GM19351 (cell line): ENCODE measurements around the gene ISG20L2.

Source experiments
- ATAC-seq: cut with Tn5 transposase; IDR thresholded peaks from one replicate; pipeline ENCODE4 v1.9.1; 2021; ENCODE audit warnings: mild to moderate bottlenecking, moderate library complexity; ENCODE audit not compliant: unreplicated experiment

ISG20L2 gene

DNA sequence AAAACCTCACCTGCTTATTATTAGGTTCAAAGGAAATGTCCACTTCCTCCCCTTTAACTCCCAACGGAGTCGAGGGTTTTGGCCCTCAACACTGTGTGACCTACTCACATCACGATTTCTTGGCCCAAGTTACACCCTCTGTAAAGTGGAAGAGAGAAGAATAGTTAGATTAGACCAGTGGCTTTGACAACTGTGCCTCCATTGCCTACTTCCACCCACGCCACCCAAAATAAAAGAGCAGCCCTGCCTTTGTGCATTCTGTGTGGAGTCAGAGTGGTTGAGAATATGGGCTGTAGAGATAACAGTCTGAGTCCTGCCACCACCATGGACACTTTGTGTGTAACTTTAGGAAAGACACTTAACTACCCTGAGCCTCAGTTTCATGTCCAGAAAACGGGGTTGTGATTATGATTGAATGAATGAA, 27.0 kb upstream of the ISG20L2 start:
- ATAC-seq: no peak

DNA sequence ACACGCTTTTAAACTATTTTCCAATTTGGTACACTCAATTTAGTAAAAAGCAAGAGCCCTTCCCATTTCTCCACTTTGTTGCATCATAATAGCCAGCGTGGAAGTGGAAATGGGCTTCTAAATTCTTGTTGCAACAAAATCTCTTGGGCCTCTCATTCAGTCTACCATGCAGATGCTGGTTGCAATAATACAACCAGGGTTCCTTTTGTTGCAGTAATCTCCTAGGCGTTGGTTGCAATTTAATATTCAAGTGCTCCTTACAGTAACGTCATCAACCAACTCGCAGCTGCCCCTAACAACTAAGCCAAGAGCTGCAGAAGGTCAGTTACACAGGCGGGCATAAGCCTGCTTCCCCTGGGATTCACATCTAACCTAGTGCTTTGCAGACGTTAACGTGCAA, 25.7 kb upstream of the ISG20L2 start:
- ATAC-seq: no peak

DNA sequence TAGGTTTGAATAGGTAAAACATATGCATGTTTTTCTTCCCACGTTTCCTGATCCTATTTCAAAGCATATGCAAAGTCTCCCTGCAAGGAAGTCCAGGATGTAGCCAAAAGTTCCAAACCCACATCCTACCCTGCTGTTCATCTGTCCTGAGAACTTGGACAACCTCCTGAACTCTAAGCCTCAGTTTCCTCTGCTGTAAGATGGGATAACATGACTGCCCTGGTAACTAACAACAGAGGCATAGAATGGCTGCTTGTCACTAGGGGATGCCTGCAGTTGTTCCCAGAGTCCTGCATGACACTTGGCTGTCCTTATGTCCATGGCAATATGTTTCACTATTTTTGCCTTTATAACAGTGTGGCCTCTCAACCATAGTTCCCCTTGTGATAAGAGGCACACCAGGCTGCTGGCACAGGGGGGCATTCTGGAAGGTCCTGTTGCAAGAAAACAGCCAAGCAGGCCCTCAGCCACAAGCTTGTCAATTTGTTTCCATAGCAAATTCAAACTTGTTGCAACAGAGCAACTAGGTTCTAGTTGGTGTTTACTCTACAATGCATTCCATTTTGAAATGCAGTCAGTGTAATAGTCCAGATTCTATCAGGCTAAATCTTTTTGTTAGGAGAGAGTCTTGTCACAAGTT, 24.4 kb upstream of the ISG20L2 start:
- ATAC-seq: no peak

DNA sequence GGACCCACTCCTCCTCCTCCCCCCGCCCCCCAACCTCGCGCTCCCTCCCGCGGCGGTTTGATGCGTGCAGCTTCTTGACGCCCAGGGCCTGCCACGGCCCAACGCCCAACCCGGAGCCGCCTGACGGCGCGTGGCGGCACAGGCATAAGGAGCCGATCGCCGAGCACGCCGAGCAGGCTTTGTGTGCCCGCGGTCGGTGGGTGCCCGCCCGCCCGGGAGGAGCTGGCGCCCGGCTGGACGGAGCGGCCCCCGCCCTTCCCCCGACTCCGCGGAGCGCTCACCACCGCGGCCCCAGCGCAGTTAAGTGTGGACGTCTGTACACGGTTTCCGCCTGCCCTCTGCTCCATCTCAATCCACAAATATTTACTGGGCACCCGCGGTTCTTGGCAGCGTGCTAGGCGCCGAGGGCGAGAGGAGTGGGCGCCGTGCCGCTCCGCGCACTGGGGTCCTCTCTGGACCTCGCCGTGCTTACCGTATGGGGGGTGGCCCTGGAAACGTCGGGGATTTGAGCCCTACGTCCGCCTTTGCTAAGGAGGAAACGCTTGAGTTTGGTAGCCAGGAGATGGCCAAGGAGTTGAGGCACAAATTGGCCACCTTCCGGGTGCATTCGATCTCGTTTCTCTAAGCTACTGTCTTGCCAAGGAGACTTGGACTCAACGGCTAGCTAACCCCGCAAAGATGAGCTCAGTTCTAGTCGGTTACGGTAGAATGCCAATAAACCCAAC, 23.4 kb upstream of the ISG20L2 start:
- ATAC-seq: peak; percentile 57

DNA sequence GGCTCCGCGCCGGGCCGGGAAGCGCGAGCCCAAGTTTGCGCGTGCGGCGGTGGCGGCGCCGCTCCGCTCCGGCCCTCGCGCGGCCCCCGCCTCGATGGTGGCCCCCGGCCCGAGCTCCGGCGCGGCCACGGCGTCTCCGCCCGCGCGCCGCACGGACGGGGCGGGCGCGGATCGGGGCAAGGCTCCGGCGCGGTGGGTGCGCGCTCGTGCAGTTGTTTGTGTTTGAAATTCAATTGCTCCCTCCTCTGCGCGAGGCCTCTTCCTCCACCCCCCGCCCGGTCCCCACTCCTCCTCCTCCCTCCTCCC, 22.8 kb upstream of the ISG20L2 start, which contains the start of gene HDGF:
HDGF (minus strand) TSS at position 225 of the 306 bp plus-strand sequence. CDS start 246 bp downstream, outside the sequence.
- ATAC-seq: no peak

DNA sequence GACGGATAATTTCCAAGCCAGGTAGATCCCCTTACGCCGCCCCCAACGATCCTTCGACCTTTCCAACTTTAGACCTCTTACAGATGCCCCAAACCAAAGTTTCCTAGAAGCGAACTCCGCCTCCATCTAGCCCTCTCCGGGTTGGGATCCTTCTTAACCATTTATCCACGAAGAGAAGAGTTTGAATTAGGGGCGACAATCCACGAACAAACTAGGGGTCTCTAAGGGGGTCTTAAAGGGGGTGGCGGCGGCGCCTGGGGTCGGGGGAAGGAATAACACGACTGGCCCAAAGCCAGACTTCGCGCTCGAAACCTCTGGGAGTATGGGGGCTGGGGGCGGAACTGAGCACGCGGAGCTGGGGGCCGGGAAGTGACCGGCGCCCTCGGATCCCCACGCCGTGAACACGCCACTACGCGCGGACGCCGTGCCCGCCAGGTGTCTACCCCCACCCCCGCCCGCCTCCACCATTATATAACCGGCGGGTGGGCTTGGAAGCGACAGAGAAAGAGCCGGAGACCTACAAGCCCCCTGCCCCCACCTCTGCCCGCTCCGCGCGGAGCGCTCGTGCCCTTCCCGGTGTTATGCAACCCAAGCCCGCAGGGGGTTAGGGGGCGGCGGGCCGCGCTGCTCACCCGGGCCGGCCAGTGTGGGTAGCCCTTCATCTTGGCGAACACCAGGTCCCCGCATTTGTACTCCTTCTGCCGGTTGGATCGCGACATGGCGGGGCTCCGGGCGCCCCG, 22.3 kb upstream of the ISG20L2 start:
- peak; percentile 2 for ATAC-seq

DNA sequence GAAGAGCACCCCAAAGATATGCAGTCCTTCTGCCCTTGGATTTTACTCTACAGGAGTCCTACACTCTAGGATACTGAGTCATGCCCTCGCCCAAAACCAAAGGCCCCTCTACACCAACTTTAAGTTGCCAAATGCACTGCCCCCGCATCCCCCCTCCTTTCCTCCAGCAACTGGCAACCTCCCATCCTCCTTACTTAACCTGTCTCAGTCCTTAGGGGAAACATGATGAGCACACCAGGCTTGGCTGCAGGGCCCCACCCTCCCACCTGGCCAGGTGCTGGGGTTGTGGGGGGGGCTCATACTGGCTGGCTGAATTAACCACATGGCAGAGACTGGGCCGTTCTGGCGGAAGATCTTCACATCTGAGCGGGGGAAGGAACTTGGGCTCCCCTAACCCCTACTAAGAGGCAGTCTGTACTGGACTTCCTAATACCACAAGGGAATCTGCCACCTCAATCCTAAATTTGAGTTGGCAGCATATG, 21.7 kb upstream of the ISG20L2 start:
- no peak for ATAC-seq

DNA sequence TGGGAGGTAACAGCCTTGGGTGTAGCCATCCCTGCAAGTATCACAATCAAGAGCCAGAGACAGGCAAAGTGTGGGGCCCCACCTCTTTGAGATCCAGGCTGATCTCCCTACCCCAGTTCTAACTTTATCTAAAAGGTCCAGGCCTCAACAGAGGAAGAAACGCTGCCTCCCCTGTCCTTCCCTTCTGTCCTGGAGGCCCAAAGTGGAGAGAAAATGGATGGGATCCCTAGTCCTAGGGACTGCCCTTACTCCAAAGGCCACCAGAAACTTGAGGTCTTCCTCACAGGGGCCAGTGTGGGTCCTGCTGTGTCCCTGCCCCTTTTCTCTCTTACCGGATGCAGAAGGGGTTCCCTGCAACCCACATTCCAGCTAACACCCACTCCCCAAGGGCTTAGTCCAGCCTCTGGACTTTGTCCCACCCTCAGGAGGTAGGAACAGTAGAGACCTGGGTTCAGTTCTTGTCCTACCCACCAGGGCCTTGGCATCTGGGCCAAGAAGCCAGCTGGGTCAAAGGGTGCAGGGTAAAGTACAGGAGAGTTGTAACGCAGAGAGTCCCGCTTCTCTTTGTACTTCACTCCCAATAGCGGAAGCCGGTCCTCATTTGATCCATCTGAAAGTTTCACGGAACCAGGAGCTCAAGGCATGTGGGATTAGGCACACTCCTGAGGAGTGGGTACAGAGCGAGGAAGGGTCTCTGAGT, 21.0 kb upstream of the ISG20L2 start:
- ATAC-seq: no peak

DNA sequence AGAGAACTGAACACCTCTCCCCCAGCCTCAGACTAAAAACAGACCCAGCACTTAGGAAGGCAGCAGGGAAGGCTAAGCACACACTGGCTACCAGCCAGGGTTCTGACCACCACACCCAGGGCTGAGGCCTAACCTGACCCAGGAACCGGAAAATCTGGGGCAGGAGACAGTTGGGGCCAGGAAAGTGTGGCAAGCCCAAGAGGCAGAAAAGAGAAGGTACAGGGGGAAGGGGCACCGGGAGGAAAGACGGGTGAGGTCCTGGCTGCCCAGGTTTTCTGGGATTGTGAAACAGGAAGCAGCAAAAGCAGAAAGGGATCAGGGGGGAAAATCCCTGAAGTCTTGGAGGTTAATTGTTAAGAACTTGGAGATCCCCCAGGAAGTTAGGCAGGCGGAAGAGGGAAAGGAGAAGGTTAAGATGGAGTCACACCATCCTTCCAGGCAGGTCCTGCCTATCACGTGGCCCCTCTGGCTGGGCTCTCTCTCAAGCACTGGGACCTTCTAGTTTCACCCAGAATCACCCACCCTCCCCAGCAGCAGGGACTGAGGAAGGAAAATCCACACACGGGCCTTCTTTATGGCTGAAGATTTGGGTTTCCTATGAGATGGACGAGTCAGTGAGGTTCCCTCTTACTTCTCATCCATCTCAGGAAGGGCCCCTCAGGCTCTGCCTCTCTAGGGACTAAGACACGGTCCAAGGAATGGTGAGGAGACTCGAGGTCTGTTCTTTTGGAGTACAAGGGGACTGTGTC, 20.3 kb upstream of the ISG20L2 start:
- ATAC-seq: no peak

DNA sequence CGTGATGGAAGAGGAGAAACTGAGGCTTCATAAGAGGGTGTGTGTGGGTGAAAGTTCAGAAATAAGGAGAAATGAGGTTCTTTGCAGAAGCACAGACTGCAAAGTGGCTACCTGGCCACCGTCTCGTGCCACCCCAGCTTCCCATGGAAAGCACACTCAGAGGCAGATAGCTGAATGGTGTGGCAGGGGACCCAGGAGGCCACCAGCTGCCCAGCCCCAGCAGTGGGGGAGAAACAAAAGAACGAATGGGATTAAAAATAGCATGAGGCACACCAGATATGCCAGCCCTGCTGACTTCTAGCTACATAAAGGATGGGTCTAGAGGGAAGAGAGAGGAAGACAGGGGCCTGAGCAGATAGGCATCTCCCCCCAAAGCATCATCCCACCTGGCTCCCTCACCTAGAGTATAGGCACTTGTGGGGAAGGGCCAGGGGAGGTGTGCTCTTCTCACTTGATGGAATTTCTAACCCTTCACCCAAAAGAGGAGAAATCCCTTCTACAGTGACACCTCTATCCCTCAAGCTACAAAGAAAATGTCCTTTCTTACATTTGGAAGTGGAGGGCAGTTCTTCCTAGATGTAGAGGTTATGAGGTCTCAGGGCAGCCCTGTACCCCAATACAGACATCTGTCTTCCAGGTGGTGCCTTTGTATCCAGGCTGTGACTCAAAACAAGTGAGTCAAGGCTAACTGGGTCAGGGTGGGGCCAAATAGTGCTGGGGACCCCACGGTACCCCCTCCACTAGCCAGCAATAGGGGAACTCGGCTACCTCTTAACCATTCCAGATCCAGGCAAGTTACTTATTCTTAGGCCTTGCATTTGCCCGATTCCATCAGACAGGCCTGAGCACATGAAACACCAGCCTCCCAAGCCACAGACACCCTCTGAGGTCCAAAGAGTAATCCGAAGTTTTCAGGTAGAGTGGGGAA, 19.4 kb upstream of the ISG20L2 start:
- ATAC-seq: no peak

DNA sequence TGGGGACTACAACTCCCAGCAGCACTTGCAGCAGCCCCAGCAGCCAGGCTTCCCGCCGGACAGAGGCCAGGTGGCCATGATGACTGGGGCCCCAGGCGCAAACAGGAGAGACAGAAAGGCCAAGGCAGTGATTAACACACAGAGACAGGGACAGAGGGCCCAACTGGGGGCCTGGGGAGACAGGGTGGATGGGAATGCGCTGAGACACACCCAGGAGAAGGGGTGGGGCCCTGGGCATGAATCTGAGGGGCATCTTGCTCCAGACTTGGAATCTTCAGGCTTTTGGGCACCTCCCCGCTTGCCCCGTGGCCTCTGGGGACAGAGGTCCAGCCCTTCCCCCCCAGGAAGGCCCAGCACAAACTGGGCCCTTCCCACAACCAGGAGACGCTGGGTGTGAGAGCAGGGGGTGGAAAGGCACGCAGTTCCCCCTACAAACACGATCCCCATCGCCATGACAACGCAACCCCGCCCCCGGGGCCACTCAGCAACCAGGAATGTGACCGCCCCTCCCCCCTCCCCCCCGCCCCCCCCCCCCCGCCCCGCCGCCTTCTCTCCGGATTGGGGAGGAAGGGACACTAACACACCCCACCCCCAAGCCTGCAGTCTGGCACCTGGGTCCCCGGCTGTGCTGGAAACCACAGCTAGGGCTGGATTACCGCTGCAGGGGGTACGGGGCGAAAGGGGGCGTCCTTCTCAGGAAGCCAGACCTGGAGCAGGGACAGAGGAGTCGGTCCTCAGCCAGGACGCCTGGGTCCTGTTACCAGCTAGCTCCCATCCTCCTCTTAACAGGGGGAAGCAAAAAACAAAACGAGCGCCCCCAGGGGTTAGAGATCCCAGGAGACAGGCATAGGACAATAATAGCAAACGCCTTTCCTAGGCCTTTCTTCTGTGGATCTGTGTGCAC, 18.4 kb upstream of the ISG20L2 start:
- no peak for ATAC-seq

DNA sequence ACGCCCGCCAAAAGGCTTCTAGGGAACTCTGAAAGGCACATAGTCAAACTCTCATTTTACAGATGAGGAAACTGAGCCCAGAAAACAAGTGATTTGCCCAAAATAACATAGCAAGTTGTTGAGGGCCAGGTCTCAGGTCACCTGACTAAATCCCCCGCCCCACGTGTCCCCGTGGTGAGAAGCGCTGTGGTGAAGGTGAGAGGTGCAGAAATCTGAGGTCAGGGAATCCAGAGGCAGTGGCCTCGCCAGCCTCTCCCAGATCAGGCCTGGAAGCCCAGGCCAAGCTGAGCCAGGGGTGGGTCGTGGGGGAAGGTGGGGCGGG, 17.8 kb upstream of the ISG20L2 start:
- no peak for ATAC-seq

DNA sequence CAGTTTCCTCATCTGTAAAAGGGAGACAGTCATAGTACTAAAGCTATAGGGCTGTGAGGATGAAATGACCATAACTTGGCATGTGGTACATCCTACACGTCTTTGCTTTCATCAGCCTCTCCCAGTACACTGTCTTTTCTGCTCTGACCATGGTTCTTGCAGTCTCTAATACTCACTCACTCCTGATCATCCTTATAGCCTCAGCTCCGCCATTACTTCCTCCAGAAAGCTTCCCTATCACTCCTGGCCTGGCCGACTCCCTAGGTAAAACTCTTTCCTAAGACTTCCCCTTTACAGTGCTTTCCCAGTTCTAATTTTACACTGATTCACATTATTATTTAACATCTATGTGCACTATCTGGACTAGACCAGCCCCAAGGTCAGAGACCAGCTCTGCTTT, 17.3 kb upstream of the ISG20L2 start:
- ATAC-seq: no peak

DNA sequence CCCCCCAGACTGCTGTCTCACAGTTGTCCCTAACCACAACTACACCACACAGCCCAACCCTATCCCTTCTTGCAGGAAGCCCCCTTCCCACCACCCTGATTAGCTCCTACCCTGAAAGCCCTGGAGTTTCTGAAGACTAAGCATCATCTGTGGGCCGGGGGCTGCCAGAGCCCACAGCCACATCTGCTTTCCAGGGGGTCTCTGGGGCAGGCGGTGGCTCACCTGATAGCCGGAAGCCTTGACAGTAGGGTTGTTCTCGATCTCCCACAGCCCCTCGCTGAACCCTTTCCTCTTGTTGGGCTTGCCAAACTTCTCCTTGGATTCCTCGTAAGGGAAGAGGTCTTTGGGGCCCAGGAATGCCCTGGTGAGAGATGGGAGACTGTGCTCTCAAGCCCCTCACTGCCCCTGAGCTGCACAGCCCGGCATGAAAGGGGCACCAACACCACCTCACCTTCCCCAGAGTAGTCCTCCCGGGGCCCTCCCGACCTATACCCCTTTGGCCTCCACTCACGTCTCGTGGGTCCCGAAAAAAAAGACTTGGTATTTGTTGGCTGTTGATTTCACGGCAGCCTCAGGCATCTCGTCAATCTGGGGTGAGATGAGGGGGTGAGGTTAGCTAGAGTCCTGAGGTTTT, 16.3 kb upstream of the ISG20L2 start:
- ATAC-seq: no peak

DNA sequence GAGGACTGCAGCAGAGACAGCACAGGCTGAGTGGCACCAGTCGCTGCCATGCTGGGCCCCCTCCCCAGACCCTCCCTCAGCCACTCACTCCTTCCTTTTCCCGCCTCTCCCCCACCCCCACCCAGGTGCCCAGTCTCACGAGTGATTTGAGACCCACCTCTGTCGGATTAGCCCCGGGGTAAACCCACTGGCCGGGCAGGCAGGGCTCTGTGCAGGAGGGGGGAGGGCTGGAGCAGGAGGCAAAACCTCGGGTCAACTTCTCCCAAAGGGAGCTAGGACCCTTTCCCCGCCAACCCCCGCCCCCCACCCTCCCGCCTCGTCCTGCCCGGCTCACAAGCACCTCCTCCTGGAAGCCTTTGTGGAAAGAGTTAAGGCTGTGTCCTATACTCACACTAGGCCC, 15.8 kb upstream of the ISG20L2 start:
- ATAC-seq: no peak

DNA sequence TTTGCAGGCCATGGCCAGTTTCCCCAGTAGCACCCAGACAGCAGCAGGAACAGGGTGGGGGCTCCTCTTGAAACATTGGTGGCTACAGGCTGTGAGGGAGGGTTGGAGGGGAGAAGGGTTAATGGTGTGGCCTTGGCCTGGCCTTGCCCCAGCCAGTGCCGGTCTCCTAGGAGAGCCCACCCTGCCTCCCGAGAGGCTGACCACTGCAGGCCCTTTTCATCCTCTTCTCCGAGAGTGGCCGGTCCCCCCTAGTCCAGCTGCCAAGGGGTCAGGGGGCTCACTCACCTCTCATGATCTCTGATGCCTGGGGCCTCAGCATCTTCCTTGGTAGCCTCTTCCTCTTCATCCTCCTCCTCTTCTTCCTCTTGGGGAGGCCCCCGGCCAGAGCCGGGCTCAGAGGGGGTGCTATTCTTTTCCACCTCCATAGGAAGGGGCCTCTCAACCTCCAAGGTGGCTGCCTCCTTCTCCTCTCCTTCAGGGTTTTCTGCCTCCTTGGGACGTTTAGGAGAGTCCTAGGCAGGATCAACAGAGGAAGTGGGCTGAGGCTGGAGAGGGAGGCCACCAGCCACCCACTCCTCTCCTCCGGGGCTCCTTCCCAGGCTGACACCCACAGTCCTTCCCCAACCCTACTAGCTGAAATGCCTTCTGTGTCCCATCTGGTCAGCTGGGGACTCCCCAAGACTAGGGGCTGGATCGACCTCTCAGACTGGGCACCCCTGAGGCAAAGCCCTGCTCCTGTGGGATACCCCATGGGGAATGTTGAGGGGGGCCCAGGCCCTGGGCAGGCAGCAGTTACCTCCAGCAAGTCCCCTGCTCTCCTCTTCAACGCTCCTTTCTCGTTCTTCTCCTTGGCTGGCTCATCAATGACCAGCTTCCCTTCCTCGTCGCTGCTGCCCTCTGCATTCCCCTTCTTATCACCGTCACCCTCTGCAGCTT, 15.1 kb upstream of the ISG20L2 start:
- no peak for ATAC-seq

DNA sequence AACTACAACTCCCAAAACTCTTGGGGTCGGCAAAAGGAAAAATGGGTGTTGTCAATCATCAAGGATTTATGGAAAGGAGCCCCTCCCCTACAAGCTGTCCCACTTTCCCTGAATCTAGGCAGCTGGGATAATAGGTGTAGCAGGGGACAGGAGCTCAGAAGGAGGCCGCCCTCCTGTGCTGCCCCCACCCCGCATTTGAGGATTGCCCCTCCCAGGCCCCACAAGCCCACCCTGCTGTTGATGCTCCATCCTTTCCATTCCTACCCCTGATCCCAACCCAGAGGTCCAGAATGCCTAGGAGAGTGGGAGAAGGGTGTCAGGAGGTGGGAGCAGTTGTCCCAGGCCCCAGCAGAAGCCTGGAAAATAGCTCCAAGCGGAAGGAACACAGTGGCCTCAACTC, 14.2 kb upstream of the ISG20L2 start:
- ATAC-seq: no peak
